Activated CD4-positive, alpha-beta memory T cell treated with anti-CD3 and anti-CD28 coated beads for 36 hours (primary cell): ENCODE measurements around the gene SPATA16. TPM values are rescaled to one million over a fixed set of nuclear protein-coding genes. Genes with fewer than 3 reads are reported as not detected.
"Not testable (repeated sequence)": the region's sequence is repeated elsewhere in the genome, so short reads cannot be mapped to it uniquely, and the experiment has no call there.

Experiments
- CTCF ChIA-PET: fragments of 350-600 bp; sonication (Branson Sonifier 250); formaldehyde crosslinking; loops from one replicate; lab custom pipeline; 2021; ENCODE audit warnings: antibody characterized with exemption, inconsistent platforms; lab: Charles Lee
- POLR2A ChIA-PET: fragments of 350-600 bp; sonication (Branson Sonifier 250); formaldehyde crosslinking; loops from one replicate; lab custom pipeline; 2021; ENCODE audit warnings: antibody characterized with exemption; lab: Charles Lee
- DNase-seq: peaks from one replicate; pipeline ENCODE4 v3.0.0-alpha.2; 2020
- H3K27ac Mint-ChIP-seq: one replicate; pipeline ENCODE4 v1.8.0; 2021; ENCODE audit warnings: mixed read lengths
- H3K27me3 Mint-ChIP-seq: one replicate; pipeline ENCODE4 v1.8.0; 2021; ENCODE audit warnings: mixed read lengths
- H3K36me3 Mint-ChIP-seq: one replicate; pipeline ENCODE4 v1.8.0; 2021; ENCODE audit warnings: mixed read lengths
- H3K4me1 Mint-ChIP-seq: one replicate; pipeline ENCODE4 v1.8.0; 2021; ENCODE audit warnings: low read depth, mixed read lengths
- H3K4me3 Mint-ChIP-seq: one replicate; pipeline ENCODE4 v1.8.0; 2021; ENCODE audit warnings: mild to moderate bottlenecking, mixed read lengths
- H3K9me3 Mint-ChIP-seq: one replicate; pipeline ENCODE4 v1.8.0; 2021; ENCODE audit warnings: mixed read lengths
- intact Hi-C: fragments of 100-400 bp; cut with micrococcal nuclease; formaldehyde crosslinking; loops from one replicate; pipeline ENCODE4 v1.15.1; 2023
- total RNA-seq, 2 experiments: library from RNA; stranded (reverse); gene quantifications; one replicate each; pipeline ENCODE4 v1.2.3, GENCODE V29; 2021

The SPATA16 gene
- total RNA-seq, 2 experiments from 2014 or later, result not detected

DNA sequence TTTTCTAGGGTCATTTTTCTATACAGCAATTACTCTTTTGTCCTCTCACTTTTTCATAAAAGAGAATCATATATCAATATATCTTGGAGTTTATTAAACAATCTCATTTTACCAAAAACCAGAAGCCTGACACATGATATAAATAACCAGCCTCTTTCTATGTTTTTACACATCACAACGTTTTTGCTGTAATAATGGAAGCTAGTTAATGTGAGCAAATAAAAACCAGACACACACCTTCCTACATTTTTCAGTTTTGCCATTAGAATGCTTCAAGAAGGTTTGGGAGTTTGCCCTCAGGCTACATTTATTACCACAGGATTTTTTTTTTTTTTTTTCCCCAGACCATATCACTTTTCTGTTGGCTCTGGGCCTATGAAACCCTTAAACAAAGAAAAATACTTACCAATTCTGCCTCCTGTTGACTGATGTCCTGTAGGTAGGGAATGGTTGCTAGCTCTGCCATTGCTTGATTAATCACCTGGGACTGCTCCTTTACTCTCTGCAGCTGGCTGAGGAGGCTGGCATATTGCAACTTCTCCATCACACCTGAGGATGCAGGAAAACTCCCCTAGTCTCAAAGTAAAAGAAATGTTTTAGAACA lies 225.0 kb downstream of the SPATA16 start:
- POLR2A ChIA-PET, result no interaction called here
- CTCF ChIA-PET, result no interaction called here
- Mint-ChIP-seq H3K4me3 (no peak overlapping the region), H3K36me3 (no peaks in the 10 kb centered on the region), H3K9me3 (no peaks in the 10 kb centered on the region), H3K27ac (no peak overlapping the region), H3K4me1 (no peaks in the 10 kb centered on the region), H3K27me3 (peaks cover 2% of the 10 kb centered on the region)
- DNase-seq, result no peak
- intact Hi-C loops, result no loop called here

GRCh38 chr3:172914854-172915253 lies 226.2 kb downstream of the SPATA16 start:
- no peaks in the 10 kb centered on the region for H3K9me3 Mint-ChIP-seq
- ChIA-PET CTCF (no interaction called here), POLR2A (no interaction called here)
- H3K27ac Mint-ChIP-seq, result no peak overlapping the region
- no peaks in the 10 kb centered on the region for H3K36me3 Mint-ChIP-seq
- no peak for DNase-seq
- H3K4me3 Mint-ChIP-seq, result no peak overlapping the region
- H3K4me1 Mint-ChIP-seq, result no peaks in the 10 kb centered on the region
- H3K27me3 Mint-ChIP-seq, result peaks cover 6% of the 10 kb centered on the region
- intact Hi-C loops, result no loop called here

- H3K9me3 Mint-ChIP-seq, result no peaks in the 10 kb centered on the region
- intact Hi-C loops, result no loop called here
- no peak for DNase-seq
- H3K27me3 Mint-ChIP-seq, result peaks cover 6% of the 10 kb centered on the region
- H3K4me1 Mint-ChIP-seq, result no peaks in the 10 kb centered on the region
- ChIA-PET POLR2A (no interaction called here), CTCF (no interaction called here)
- H3K27ac Mint-ChIP-seq, result no peak overlapping the region
- no peak overlapping the region for H3K4me3 Mint-ChIP-seq
- no peaks in the 10 kb centered on the region for H3K36me3 Mint-ChIP-seq
Measured at GRCh38 chr3:172913911-172914655, 227.0 kb downstream of the SPATA16 start.

- no peaks in the 10 kb centered on the region for H3K4me1 Mint-ChIP-seq
- POLR2A ChIA-PET, result no interaction called here
Measured at GRCh38 chr3:172911142-172911541, 229.9 kb downstream of the SPATA16 start.

GRCh38 chr3:172908771-172909270 lies 232.2 kb downstream of the SPATA16 start:
- Mint-ChIP-seq H3K4me1 (no peaks in the 10 kb centered on the region), H3K4me3 (no peak overlapping the region), H3K36me3 (no peaks in the 10 kb centered on the region), H3K27ac (no peak overlapping the region), H3K9me3 (no peaks in the 10 kb centered on the region), H3K27me3 (peaks cover 6% of the 10 kb centered on the region)
- ChIA-PET POLR2A (no interaction called here), CTCF (no interaction called here)
- no peak for DNase-seq
- intact Hi-C loops, result no loop called here

More at GRCh38 chr3:172911142-172911541, 229.9 kb downstream of the SPATA16 start:
- CTCF ChIA-PET, result no interaction called here
- DNase-seq, result no peak
- peaks cover 6% of the 10 kb centered on the region for H3K27me3 Mint-ChIP-seq
- no peaks in the 10 kb centered on the region for H3K36me3 Mint-ChIP-seq
- intact Hi-C loops, result no loop called here
- no peak overlapping the region for H3K4me3 Mint-ChIP-seq
- H3K9me3 Mint-ChIP-seq, result no peaks in the 10 kb centered on the region
- no peak overlapping the region for H3K27ac Mint-ChIP-seq

DNA sequence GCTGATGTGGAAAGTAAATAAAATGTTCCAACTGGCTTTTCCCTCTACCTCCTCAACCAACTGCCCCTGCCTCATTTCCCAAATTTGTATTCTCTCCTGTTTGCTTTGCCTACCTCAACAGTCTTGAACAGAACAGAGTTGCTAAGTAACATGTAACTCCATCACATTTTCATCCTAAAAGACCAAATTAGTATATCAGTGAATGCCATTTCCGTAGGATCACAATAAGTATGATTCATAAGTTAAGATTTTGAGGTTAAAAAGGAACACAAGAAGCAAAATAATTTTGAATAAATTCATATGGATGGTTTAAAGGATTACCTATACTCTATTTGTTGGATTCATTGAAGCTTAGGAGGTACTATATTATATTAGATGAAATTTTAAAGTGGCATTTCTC lies 235.6 kb downstream of the SPATA16 start:
- ChIA-PET CTCF (no interaction called here), POLR2A (no interaction called here)
- Mint-ChIP-seq H3K27me3 (peaks cover 2% of the 10 kb centered on the region), H3K4me1 (no peaks in the 10 kb centered on the region), H3K9me3 (no peaks in the 10 kb centered on the region), H3K27ac (no peak overlapping the region), H3K4me3 (no peak overlapping the region), H3K36me3 (no peaks in the 10 kb centered on the region)
- DNase-seq, result no peak
- intact Hi-C loops, result no loop called here

DNA sequence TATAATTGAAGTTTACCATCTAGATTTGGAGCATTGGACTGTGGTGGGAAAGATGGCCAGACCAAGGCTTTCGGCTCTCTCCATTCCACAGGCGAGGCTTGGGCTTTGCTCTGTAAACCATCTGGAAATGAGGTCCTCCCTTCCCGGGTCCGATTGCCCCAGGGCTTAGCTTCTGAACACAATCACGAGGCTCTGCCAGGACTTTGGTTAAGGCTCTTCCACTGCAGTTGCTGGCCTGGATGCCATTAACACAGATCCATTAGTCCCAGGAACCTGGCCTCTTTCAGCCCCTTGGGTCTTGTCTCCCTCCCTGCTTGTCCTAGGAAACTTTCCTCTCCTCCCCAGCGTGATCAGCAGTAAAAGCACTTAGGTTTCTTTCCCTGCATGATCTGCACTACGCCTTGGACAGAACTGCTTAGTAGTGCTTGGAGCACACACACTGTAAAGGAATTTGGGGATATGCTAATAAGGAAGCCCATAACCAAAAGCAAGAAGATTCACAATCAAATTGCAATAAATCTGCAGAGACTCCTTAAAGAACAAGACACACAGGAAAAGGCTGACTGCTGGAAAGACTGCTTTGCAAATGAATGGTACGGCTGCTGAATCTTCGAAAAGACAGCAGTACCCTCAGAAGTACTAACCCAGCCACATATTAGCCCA lies 236.2 kb downstream of the SPATA16 start:
- Mint-ChIP-seq H3K4me3 (no peak overlapping the region), H3K4me1 (no peaks in the 10 kb centered on the region), H3K9me3 (no peaks in the 10 kb centered on the region), H3K27me3 (no peaks in the 10 kb centered on the region), H3K36me3 (no peaks in the 10 kb centered on the region), H3K27ac (no peak overlapping the region)
- POLR2A ChIA-PET, result no interaction called here
- DNase-seq, result no peak
- intact Hi-C loops, result no loop called here
- CTCF ChIA-PET, result no interaction called here

DNA sequence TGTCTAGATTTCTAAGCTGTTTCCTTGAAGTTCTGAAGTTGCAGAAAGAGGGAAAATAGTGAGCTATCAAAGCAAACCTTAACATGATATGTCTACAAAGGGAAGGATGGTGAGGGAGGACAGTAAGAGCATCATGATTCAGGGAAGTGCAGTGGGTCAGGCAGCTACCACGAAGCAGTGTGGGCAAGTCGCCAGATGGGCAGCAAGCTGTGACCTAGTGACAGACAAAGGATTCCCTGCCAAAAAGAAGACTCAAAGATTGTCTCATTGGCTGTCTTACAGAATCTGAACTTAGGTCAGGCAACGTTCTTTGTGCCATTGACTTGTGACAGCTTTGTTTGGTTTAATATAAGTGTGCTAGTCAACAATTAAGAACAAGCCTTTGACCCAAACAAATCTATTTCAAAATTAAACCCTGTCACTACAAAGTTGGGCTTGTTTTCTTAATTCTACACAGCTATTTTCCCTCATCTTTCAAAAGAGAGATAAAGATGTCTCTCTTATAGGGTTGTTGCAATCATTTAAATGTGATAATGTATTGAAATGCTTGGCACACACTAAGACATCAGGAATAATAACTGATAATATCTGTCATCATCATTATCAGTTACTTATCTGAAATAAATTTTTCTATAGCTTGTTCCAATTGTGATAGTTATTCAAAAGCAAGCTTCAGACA lies 237.3 kb downstream of the SPATA16 start:
- Mint-ChIP-seq H3K4me1 (no peaks in the 10 kb centered on the region), H3K27ac (no peak overlapping the region), H3K9me3 (no peaks in the 10 kb centered on the region), H3K27me3 (no peaks in the 10 kb centered on the region), H3K4me3 (no peak overlapping the region), H3K36me3 (no peaks in the 10 kb centered on the region)
- intact Hi-C loops, result no loop called here
- no peak for DNase-seq
- POLR2A ChIA-PET, result no interaction called here
- CTCF ChIA-PET, result no interaction called here

GRCh38 chr3:172892158-172892557 lies 248.9 kb downstream of the SPATA16 start:
- DNase-seq, result no peak
- peaks cover 3% of the 10 kb centered on the region for H3K27me3 Mint-ChIP-seq
- intact Hi-C loops, result no loop called here
- H3K27ac Mint-ChIP-seq, result no peak overlapping the region
- no peaks in the 10 kb centered on the region for H3K9me3 Mint-ChIP-seq
- H3K4me1 Mint-ChIP-seq, result no peaks in the 10 kb centered on the region
- no peaks in the 10 kb centered on the region for H3K36me3 Mint-ChIP-seq
- POLR2A ChIA-PET, result no interaction called here
- no peak overlapping the region for H3K4me3 Mint-ChIP-seq
- CTCF ChIA-PET, result no interaction called here

- intact Hi-C loops, result no loop called here
- no peak overlapping the region for H3K27ac Mint-ChIP-seq
- CTCF ChIA-PET, result no interaction called here
- no peak for DNase-seq
- H3K4me3 Mint-ChIP-seq, result no peak overlapping the region
- peaks cover 3% of the 10 kb centered on the region for H3K27me3 Mint-ChIP-seq
- no peaks in the 10 kb centered on the region for H3K36me3 Mint-ChIP-seq
- POLR2A ChIA-PET, result no interaction called here
- H3K4me1 Mint-ChIP-seq, result no peaks in the 10 kb centered on the region
- peaks cover 6% of the 10 kb centered on the region for H3K9me3 Mint-ChIP-seq
Measured at GRCh38 chr3:172885704-172886103, 255.3 kb downstream of the SPATA16 start.

- Mint-ChIP-seq H3K27me3 (peaks cover 2% of the 10 kb centered on the region), H3K36me3 (no peaks in the 10 kb centered on the region), H3K9me3 (peaks cover 14% of the 10 kb centered on the region), H3K4me3 (no peak overlapping the region), H3K27ac (no peak overlapping the region), H3K4me1 (no peaks in the 10 kb centered on the region)
- no peak for DNase-seq
- ChIA-PET CTCF (no interaction called here), POLR2A (no interaction called here)
- intact Hi-C loops, result no loop called here
Measured at GRCh38 chr3:172882563-172882962, 258.5 kb downstream of the SPATA16 start.

DNA sequence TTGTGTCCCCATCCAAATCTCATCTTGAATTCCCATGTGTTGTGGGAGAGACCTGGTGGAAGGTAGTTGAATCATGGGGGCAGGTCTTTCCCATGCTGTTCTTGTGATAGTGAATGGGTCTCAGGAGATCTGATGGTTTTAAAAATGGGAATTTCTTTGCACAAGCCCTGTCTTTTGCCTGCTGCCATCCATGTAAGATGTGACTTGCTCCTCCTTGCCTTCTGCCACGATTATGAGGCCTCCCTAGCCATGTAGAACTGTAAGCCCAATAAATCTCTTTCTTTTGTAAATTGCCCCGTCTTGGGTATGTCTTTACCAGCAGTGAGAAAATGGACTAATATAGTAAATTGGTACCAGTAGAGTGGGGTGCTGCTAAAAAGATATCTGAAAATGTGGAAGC lies 261.7 kb downstream of the SPATA16 start:
- H3K27me3 Mint-ChIP-seq, H3K4me1 Mint-ChIP-seq, POLR2A ChIA-PET, CTCF ChIA-PET, H3K36me3 Mint-ChIP-seq, DNase-seq, H3K4me3 Mint-ChIP-seq, intact Hi-C loops, H3K27ac Mint-ChIP-seq: not testable (repeated sequence)
- H3K9me3 Mint-ChIP-seq, result peaks cover 14% of the 10 kb centered on the region
